GM23338 (cell line): ENCODE data around the gene CNTNAP5. TPM values are rescaled to one million over a fixed set of nuclear protein-coding genes. Genes with fewer than 3 reads are reported as not detected.

Source experiments
- ATAC-seq: fragments of 200-7000 bp; cut with Tn5 transposase; 3 replicates; pipeline ENCODE4 v1.9.1; 2020
- DNase-seq: peaks from one replicate; pipeline ENCODE4 v3.0.0-alpha.2; 2015; ENCODE audit warnings: low spot score
- H2AFZ ChIP-seq: fragments of 200-600 bp; sonication (generic); 2 replicates; pipeline ENCODE4 v1.8.0; 2016; ENCODE audit warnings: antibody characterized with exemption, mild to moderate bottlenecking, moderate library complexity
- H3F3A ChIP-seq: fragments of 200-600 bp; sonication (generic); replicated peaks from 2 replicates; pipeline ENCODE4 v1.8.0; 2017; ENCODE audit warnings: antibody characterized with exemption, mixed run types, low read depth
- H3K27ac ChIP-seq: fragments of 200-600 bp; sonication (generic); 2 replicates; pipeline ENCODE4 v1.6.1; 2016; ENCODE audit warnings: low read depth
- H3K27me3 ChIP-seq: fragments of 200-600 bp; sonication (generic); 2 replicates; pipeline ENCODE4 v1.8.0; 2016; ENCODE audit warnings: mild to moderate bottlenecking, mixed run types, moderate library complexity; ENCODE audit not compliant: insufficient read depth
- H3K36me3 ChIP-seq: fragments of 200-600 bp; sonication (generic); 2 replicates; pipeline ENCODE4 v1.8.0; 2016; ENCODE audit warnings: mild to moderate bottlenecking; ENCODE audit not compliant: insufficient read depth
- H3K4me1 ChIP-seq: fragments of 200-600 bp; sonication (generic); 2 replicates; pipeline ENCODE4 v1.8.0; 2016; ENCODE audit warnings: mild to moderate bottlenecking, moderate library complexity; ENCODE audit not compliant: insufficient read depth
- H3K4me2 ChIP-seq: fragments of 200-600 bp; sonication (generic); 2 replicates; pipeline ENCODE4 v1.7.1; 2017; ENCODE audit warnings: mixed run types
- H3K4me3 ChIP-seq: fragments of 200-600 bp; sonication (generic); 2 replicates; pipeline ENCODE4 v1.6.1; 2016; ENCODE audit warnings: mixed run types
- H3K79me2 ChIP-seq: fragments of 200-600 bp; sonication (generic); replicated peaks from 2 replicates; pipeline ENCODE4 v1.8.0; 2017; ENCODE audit warnings: mild to moderate bottlenecking; ENCODE audit not compliant: insufficient read depth
- H3K9me2 ChIP-seq: fragments of 200-600 bp; sonication (generic); 2 replicates; pipeline ENCODE4 v1.8.0; 2017; ENCODE audit not compliant: insufficient read depth
- H4K20me1 ChIP-seq: fragments of 200-600 bp; sonication (generic); replicated peaks from 2 replicates; pipeline ENCODE4 v1.8.0; 2017; ENCODE audit warnings: mild to moderate bottlenecking; ENCODE audit not compliant: insufficient read depth
- H3K27ac Mint-ChIP-seq: 2 replicates; pipeline ENCODE4 v1.8.0; 2020; ENCODE audit warnings: inconsistent platforms, mild to moderate bottlenecking, moderate library complexity, mixed read lengths
- H3K27me3 Mint-ChIP-seq: 3 replicates; pipeline ENCODE4 v1.8.0; 2022; ENCODE audit warnings: low read depth, mild to moderate bottlenecking, moderate library complexity, mixed read lengths, inconsistent platforms; ENCODE audit not compliant: insufficient read depth, poor library complexity
- H3K36me3 Mint-ChIP-seq: 3 replicates; pipeline ENCODE4 v1.8.0; 2021; ENCODE audit warnings: low read depth, mild to moderate bottlenecking, inconsistent platforms, moderate library complexity, mixed read lengths
- H3K4me1 Mint-ChIP-seq: 3 replicates; pipeline ENCODE4 v1.8.0; 2020; ENCODE audit warnings: mild to moderate bottlenecking, inconsistent platforms, mixed read lengths
- H3K4me3 Mint-ChIP-seq: 3 replicates; pipeline ENCODE4 v1.8.0; 2021; ENCODE audit warnings: moderate library complexity, mild to moderate bottlenecking, inconsistent platforms, mixed read lengths
- H3K9me3 Mint-ChIP-seq: 3 replicates; pipeline ENCODE4 v1.8.0; 2020; ENCODE audit warnings: moderate library complexity, mild to moderate bottlenecking, inconsistent platforms, mixed read lengths
- CREB1 ChIP-seq: fragments of 250-450 bp; sonication (Bioruptor Pico); IDR thresholded peaks from 2 replicates; pipeline ENCODE4 v1.5.0; 2020; ENCODE audit warnings: low read depth, mild to moderate bottlenecking, moderate library complexity
- EZH2 ChIP-seq: fragments of 200-600 bp; sonication (generic); IDR thresholded peaks from one replicate; pipeline ENCODE4 v1.8.0; 2017; ENCODE audit warnings: antibody characterized with exemption, mild to moderate bottlenecking, low read depth; ENCODE audit not compliant: unreplicated experiment
- EZH2phosphoT487 ChIP-seq: fragments of 200-600 bp; sonication (generic); IDR thresholded peaks from one replicate; pipeline ENCODE4 v1.8.1; 2018; ENCODE audit warnings: antibody characterized with exemption; ENCODE audit not compliant: unreplicated experiment
- JUNB ChIP-seq: IDR thresholded peaks from one replicate; pipeline ENCODE4 v1.6.1; 2016; ENCODE audit warnings: antibody characterized with exemption; ENCODE audit not compliant: unreplicated experiment
- NANOG ChIP-seq: IDR thresholded peaks from 2 replicates; pipeline ENCODE4 v1.6.1; 2016; ENCODE audit warnings: antibody characterized with exemption, borderline replicate concordance
- POLR2AphosphoS5 ChIP-seq: IDR thresholded peaks from 2 replicates; pipeline ENCODE4 v1.6.1; 2016; ENCODE audit warnings: antibody characterized with exemption, low read depth
- STAT1 ChIP-seq: IDR thresholded peaks from one replicate; pipeline ENCODE4 v1.6.1; 2016; ENCODE audit warnings: antibody characterized with exemption; ENCODE audit not compliant: unreplicated experiment
- ZNF114 ChIP-seq: fragments of 250-450 bp; sonication (Bioruptor Pico); IDR thresholded peaks from 2 replicates; pipeline ENCODE4 v1.5.0; 2020; ENCODE audit warnings: mild to moderate bottlenecking, moderate library complexity
- ZNF331 ChIP-seq: fragments of 250-450 bp; sonication (Bioruptor Pico); IDR thresholded peaks from 2 replicates; pipeline ENCODE4 v1.5.0; 2020; ENCODE audit warnings: low read depth, mild to moderate bottlenecking, moderate library complexity
- polyA plus RNA-seq: library from polyadenylated mRNA; unstranded; fragments of >200 nt; fragmentation: Nextera tagmentation; extraction: Ambion mirVana; gene quantifications from 2 replicates; pipeline ENCODE4 v1.2.1, GENCODE V29; 2016
- total RNA-seq: library from RNA; depleted of rRNA; stranded (reverse); fragments of >200 nt; shearing (Covaris generic); gene quantifications from 2 replicates; pipeline ENCODE4 v1.2.3, GENCODE V29; 2014
- TF ChIP-seq, protein P1 (sequence below): fragments of 250-450 bp; sonication (Bioruptor Pico); IDR thresholded peaks from 2 replicates; pipeline ENCODE4 v1.5.0; 2020; ENCODE audit warnings: mild to moderate bottlenecking, moderate library complexity
- TF ChIP-seq, protein P2 (sequence below): IDR thresholded peaks from one replicate; pipeline ENCODE4 v1.6.1; 2018; ENCODE audit warnings: antibody characterized with exemption; ENCODE audit not compliant: unreplicated experiment
- TF ChIP-seq, protein P3 (sequence below), 2 experiments: fragments of 200-600 bp in 1 of 2; sonication (generic) in 1 of 2; conservative IDR thresholded peaks; 2 replicates each; pipeline versions ENCODE4 v1.5.1 to v1.6.1; 2016 to 2017; ENCODE audit warnings: antibody characterized with exemption in 2 of 2, low read depth in 2 of 2, mild to moderate bottlenecking in 2 of 2, moderate library complexity in 1 of 2
- TF ChIP-seq, protein P4 (sequence below): IDR thresholded peaks from 2 replicates; pipeline ENCODE4 v1.6.1; 2016; ENCODE audit warnings: antibody characterized with exemption

The CNTNAP5 gene
- total and polyA plus RNA-seq, 2 experiments from 2014 or later, result 0.49 to 0.50 TPM

DNA sequence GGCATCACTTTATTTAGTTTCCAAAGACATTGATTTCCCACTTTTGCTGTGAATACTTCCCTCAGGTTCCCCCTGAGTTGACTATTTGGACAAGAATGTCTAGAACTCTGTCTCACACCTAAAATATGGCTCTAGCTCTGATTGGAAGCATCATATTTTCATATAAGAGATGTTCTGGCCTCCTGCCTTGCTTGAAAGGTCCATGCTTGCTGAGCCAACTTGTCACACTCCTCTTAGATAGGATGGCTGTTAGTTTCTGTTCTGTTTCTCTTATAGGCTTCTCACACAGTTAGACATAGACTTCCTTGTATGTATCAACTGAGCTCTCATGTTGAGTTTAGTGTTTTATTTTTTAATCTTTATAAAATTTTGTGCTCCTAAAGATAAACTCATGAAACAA is 87.1 kb downstream of the CNTNAP5 start:
- Histone ChIP-seq H3K27me3 (no peaks in the 10 kb centered on the region), H4K20me1 (no peaks in the 10 kb centered on the region), H3K4me3 (no peak overlapping the region), H3K4me2 (no peak overlapping the region), H3F3A (no peaks in the 10 kb centered on the region), H3K79me2 (no peaks in the 10 kb centered on the region), H3K4me1 (peaks cover 21% of the 10 kb centered on the region), H3K27ac (no peak overlapping the region), H2AFZ (no peak overlapping the region), H3K9me2 (no peaks in the 10 kb centered on the region; the same call in 1 of the 2 replicates), H3K36me3 (no peaks in the 10 kb centered on the region)
- TF ChIP-seq CREB1 (CRISPR knock-in tag) (no peak), ZNF114 (no peak), EZH2 (no peak), EZH2phosphoT487 (no peak), STAT1 (no peak), NANOG (no peak), ZNF331 (CRISPR knock-in tag) (no peak), POLR2AphosphoS5 (no peak), JUNB (no peak)
- TF ChIP-seq, protein P1, sequence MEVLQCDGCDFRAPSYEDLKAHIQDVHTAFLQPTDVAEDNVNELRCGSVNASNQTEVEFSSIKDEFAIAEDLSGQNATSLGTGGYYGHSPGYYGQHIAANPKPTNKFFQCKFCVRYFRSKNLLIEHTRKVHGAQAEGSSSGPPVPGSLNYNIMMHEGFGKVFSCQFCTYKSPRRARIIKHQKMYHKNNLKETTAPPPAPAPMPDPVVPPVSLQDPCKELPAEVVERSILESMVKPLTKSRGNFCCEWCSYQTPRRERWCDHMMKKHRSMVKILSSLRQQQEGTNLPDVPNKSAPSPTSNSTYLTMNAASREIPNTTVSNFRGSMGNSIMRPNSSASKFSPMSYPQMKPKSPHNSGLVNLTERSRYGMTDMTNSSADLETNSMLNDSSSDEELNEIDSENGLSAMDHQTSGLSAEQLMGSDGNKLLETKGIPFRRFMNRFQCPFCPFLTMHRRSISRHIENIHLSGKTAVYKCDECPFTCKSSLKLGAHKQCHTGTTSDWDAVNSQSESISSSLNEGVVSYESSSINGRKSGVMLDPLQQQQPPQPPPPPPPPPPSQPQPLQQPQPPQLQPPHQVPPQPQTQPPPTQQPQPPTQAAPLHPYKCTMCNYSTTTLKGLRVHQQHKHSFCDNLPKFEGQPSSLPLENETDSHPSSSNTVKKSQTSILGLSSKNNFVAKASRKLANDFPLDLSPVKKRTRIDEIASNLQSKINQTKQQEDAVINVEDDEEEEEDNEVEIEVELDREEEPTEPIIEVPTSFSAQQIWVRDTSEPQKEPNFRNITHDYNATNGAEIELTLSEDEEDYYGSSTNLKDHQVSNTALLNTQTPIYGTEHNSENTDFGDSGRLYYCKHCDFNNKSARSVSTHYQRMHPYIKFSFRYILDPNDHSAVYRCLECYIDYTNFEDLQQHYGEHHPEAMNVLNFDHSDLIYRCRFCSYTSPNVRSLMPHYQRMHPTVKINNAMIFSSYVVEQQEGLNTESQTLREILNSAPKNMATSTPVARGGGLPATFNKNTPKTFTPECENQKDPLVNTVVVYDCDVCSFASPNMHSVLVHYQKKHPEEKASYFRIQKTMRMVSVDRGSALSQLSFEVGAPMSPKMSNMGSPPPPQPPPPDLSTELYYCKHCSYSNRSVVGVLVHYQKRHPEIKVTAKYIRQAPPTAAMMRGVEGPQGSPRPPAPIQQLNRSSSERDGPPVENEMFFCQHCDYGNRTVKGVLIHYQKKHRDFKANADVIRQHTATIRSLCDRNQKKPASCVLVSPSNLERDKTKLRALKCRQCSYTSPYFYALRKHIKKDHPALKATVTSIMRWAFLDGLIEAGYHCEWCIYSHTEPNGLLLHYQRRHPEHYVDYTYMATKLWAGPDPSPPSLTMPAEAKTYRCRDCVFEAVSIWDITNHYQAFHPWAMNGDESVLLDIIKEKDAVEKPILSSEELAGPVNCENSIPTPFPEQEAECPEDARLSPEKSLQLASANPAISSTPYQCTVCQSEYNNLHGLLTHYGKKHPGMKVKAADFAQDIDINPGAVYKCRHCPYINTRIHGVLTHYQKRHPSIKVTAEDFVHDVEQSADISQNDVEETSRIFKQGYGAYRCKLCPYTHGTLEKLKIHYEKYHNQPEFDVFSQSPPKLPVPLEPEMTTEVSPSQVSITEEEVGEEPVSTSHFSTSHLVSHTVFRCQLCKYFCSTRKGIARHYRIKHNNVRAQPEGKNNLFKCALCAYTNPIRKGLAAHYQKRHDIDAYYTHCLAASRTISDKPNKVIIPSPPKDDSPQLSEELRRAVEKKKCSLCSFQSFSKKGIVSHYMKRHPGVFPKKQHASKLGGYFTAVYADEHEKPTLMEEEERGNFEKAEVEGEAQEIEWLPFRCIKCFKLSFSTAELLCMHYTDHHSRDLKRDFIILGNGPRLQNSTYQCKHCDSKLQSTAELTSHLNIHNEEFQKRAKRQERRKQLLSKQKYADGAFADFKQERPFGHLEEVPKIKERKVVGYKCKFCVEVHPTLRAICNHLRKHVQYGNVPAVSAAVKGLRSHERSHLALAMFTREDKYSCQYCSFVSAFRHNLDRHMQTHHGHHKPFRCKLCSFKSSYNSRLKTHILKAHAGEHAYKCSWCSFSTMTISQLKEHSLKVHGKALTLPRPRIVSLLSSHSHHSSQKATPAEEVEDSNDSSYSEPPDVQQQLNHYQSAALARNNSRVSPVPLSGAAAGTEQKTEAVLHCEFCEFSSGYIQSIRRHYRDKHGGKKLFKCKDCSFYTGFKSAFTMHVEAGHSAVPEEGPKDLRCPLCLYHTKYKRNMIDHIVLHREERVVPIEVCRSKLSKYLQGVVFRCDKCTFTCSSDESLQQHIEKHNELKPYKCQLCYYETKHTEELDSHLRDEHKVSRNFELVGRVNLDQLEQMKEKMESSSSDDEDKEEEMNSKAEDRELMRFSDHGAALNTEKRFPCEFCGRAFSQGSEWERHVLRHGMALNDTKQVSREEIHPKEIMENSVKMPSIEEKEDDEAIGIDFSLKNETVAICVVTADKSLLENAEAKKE (CRISPR knock-in tag), result no peak
- TF ChIP-seq, protein P2, sequence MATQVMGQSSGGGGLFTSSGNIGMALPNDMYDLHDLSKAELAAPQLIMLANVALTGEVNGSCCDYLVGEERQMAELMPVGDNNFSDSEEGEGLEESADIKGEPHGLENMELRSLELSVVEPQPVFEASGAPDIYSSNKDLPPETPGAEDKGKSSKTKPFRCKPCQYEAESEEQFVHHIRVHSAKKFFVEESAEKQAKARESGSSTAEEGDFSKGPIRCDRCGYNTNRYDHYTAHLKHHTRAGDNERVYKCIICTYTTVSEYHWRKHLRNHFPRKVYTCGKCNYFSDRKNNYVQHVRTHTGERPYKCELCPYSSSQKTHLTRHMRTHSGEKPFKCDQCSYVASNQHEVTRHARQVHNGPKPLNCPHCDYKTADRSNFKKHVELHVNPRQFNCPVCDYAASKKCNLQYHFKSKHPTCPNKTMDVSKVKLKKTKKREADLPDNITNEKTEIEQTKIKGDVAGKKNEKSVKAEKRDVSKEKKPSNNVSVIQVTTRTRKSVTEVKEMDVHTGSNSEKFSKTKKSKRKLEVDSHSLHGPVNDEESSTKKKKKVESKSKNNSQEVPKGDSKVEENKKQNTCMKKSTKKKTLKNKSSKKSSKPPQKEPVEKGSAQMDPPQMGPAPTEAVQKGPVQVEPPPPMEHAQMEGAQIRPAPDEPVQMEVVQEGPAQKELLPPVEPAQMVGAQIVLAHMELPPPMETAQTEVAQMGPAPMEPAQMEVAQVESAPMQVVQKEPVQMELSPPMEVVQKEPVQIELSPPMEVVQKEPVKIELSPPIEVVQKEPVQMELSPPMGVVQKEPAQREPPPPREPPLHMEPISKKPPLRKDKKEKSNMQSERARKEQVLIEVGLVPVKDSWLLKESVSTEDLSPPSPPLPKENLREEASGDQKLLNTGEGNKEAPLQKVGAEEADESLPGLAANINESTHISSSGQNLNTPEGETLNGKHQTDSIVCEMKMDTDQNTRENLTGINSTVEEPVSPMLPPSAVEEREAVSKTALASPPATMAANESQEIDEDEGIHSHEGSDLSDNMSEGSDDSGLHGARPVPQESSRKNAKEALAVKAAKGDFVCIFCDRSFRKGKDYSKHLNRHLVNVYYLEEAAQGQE, result no peak
- TF ChIP-seq, protein P3, sequence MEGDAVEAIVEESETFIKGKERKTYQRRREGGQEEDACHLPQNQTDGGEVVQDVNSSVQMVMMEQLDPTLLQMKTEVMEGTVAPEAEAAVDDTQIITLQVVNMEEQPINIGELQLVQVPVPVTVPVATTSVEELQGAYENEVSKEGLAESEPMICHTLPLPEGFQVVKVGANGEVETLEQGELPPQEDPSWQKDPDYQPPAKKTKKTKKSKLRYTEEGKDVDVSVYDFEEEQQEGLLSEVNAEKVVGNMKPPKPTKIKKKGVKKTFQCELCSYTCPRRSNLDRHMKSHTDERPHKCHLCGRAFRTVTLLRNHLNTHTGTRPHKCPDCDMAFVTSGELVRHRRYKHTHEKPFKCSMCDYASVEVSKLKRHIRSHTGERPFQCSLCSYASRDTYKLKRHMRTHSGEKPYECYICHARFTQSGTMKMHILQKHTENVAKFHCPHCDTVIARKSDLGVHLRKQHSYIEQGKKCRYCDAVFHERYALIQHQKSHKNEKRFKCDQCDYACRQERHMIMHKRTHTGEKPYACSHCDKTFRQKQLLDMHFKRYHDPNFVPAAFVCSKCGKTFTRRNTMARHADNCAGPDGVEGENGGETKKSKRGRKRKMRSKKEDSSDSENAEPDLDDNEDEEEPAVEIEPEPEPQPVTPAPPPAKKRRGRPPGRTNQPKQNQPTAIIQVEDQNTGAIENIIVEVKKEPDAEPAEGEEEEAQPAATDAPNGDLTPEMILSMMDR (conservative IDR thresholded peaks at IDR 0.05; ENCODE audit: low read depth in 2 of 2), result no peak
- TF ChIP-seq, protein P4, sequence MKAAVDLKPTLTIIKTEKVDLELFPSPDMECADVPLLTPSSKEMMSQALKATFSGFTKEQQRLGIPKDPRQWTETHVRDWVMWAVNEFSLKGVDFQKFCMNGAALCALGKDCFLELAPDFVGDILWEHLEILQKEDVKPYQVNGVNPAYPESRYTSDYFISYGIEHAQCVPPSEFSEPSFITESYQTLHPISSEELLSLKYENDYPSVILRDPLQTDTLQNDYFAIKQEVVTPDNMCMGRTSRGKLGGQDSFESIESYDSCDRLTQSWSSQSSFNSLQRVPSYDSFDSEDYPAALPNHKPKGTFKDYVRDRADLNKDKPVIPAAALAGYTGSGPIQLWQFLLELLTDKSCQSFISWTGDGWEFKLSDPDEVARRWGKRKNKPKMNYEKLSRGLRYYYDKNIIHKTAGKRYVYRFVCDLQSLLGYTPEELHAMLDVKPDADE, result no peak
- H3K4me3 Mint-ChIP-seq, result no peak overlapping the region
- no peaks in the 10 kb centered on the region for H3K9me3 Mint-ChIP-seq
- no peak overlapping the region for H3K27ac Mint-ChIP-seq
- H3K4me1 Mint-ChIP-seq, result peaks cover 30% of the 10 kb centered on the region
- no peaks in the 10 kb centered on the region for H3K36me3 Mint-ChIP-seq
- ATAC-seq (no peak), DNase-seq (no peak)
- no peaks in the 10 kb centered on the region for H3K27me3 Mint-ChIP-seq
